ENCODE data around the gene FHAD1. TPM values are rescaled to one million over a fixed set of nuclear protein-coding genes. Genes with fewer than 3 reads are reported as not detected.

FHAD1 gene
- total and polyA plus RNA-seq, 4 donors, result under 0.01 to 0.13 (median 0.05) TPM; not detected in 1

GRCh38 chr1:15314328-15315281 lies 67.6 kb downstream of the FHAD1 start:
- no peaks in the 10 kb centered on the region for H3K36me3 ChIP-seq (ENCODE audit: control insufficient read depth in 4 of 4, insufficient read depth in 3 of 4, low read depth in 1 of 4, low read length in 3 of 4)
- no peak overlapping the region for H3K9ac ChIP-seq (ENCODE audit: low read depth in 1 of 2, low read length in 2 of 2)
- no peak overlapping the region for H3K27ac ChIP-seq (ENCODE audit: low read depth in 1 of 2, low read length in 2 of 2)
- no peak overlapping the region for H3K4me3 ChIP-seq (ENCODE audit: low read depth in 1 of 3, low read length in 3 of 3)
- no peaks in the 10 kb centered on the region for H3K27me3 ChIP-seq (ENCODE audit: control insufficient read depth in 4 of 4, insufficient read depth in 4 of 4, low read length in 3 of 4)
- TF ChIP-seq REST (IDR thresholded peaks at IDR 0.05), result no peak
- TF ChIP-seq FOXA2 (IDR thresholded peaks at IDR 0.05), result no peak
- no peak for TF ChIP-seq RXRA (IDR thresholded peaks at IDR 0.05)
- TF ChIP-seq NR2F2 (IDR thresholded peaks at IDR 0.05), result no peak
- TF ChIP-seq YY1 (IDR thresholded peaks at IDR 0.05), result no peak
- no peak for TF ChIP-seq GABPA (IDR thresholded peaks at IDR 0.05 in 1 of 2, conservative IDR thresholded peaks at IDR 0.05 in 1 of 2)
- TF ChIP-seq CTCF (IDR thresholded peaks at IDR 0.05; ENCODE audit: low read depth, low read length, missing input control), result no peak
- TF ChIP-seq EGR1 (IDR thresholded peaks at IDR 0.05; ENCODE audit: low read depth in 2 of 2), result no peak
- TF ChIP-seq FOXA1 (IDR thresholded peaks at IDR 0.05), result no peak
- TF ChIP-seq ATF3 (IDR thresholded peaks at IDR 0.05), result no peak
- TF ChIP-seq SP1 (IDR thresholded peaks at IDR 0.05), result no peak
- TF ChIP-seq RAD21 (IDR thresholded peaks at IDR 0.05), result no peak
- no peak for TF ChIP-seq MAX (IDR thresholded peaks at IDR 0.05)
- no peak for TF ChIP-seq HNF4G (IDR thresholded peaks at IDR 0.05)
- no peak for TF ChIP-seq HNF4A (conservative IDR thresholded peaks at IDR 0.05)
- TF ChIP-seq ZBTB33 (IDR thresholded peaks at IDR 0.05), result no peak
- no peak for TF ChIP-seq TAF1 (conservative IDR thresholded peaks at IDR 0.05)
- no peak for TF ChIP-seq JUND (IDR thresholded peaks at IDR 0.05)
- WGBS, result 93% methylated on average over 26 of the region's 26 CpGs
- H3K4me1 ChIP-seq (ENCODE audit: control insufficient read depth in 4 of 4, insufficient read depth in 4 of 4, low read length in 3 of 4), result no peaks in the 10 kb centered on the region
- H3K9me3 ChIP-seq (ENCODE audit: control insufficient read depth in 4 of 4, low read length in 3 of 4), result peaks cover 0 to 2% (median 0%) of the 10 kb centered on the region in 4 donors
- DNase-seq (ENCODE audit: low spot score), result no peak

All from liver (tissue), 9 donors.